Keratinocyte (primary cell): ENCODE measurements around the gene MGAM2. TPM values are rescaled to one million over a fixed set of nuclear protein-coding genes. Genes with fewer than 3 reads are reported as not detected.

ENCODE experiments used
- DNase-seq: peaks from one replicate; pipeline ENCODE4 v3.0.0-alpha.2; 2011; ENCODE audit warnings: low read depth, missing footprints, low spot score
- FAIRE-seq: peaks from 2 replicates; lab custom pipeline; 2011; peaks lifted over from hg19 to GRCh38; lab: Jason Lieb, UNC
- H2AFZ ChIP-seq: 2 replicates; pipeline ENCODE4 v1.6.0; 2012; ENCODE audit warnings: low read length, control low read depth, inconsistent platforms; ENCODE audit not compliant: control insufficient read depth
- H3K27ac ChIP-seq: 2 replicates; pipeline ENCODE4 v1.5.1; 2011; ENCODE audit warnings: low read length; ENCODE audit not compliant: control insufficient read depth, insufficient read depth
- H3K27me3 ChIP-seq: 3 replicates; pipeline ENCODE4 v1.6.0; 2011; ENCODE audit warnings: low read length; ENCODE audit not compliant: control insufficient read depth, insufficient read depth; ENCODE audit errors: extremely low read depth
- H3K36me3 ChIP-seq, 2 experiments: 2 replicates in 1 of 2; 3 replicates in 1 of 2; pipeline ENCODE4 v1.5.1; 2011; ENCODE audit warnings: low read length in 2 of 2, mild to moderate bottlenecking in 1 of 2; ENCODE audit not compliant: control insufficient read depth in 2 of 2, insufficient read depth in 2 of 2; ENCODE audit errors: extremely low read depth in 1 of 2
- H3K4me1 ChIP-seq: 3 replicates; pipeline ENCODE4 v1.5.1; 2011; ENCODE audit warnings: low read length; ENCODE audit not compliant: control insufficient read depth, insufficient read depth; ENCODE audit errors: extremely low read depth
- H3K4me2 ChIP-seq: 3 replicates; pipeline ENCODE4 v1.6.0; 2011; ENCODE audit warnings: low read depth, low read length; ENCODE audit not compliant: control insufficient read depth, insufficient read depth; ENCODE audit errors: extremely low read depth
- H3K4me3 ChIP-seq, 3 experiments: fragments of 200-600 bp in 1 of 3; sonication (generic) in 1 of 3; 2 replicates in 2 of 3; 3 replicates in 1 of 3; pipeline ENCODE4 v1.5.1; 2011 to 2016; ENCODE audit warnings: low read length in 3 of 3, mild to moderate bottlenecking in 3 of 3, control low read depth in 2 of 3, inconsistent platforms in 1 of 3, low read depth in 1 of 3, mixed read lengths in 1 of 3, mixed run types in 1 of 3, moderate library complexity in 1 of 3; ENCODE audit not compliant: control insufficient read depth in 2 of 3, insufficient read depth in 2 of 3; ENCODE audit errors: extremely low read depth in 1 of 3
- H3K79me2 ChIP-seq: 2 replicates; pipeline ENCODE4 v1.6.0; 2012; ENCODE audit warnings: low read length; ENCODE audit not compliant: control insufficient read depth, insufficient read depth
- H3K9ac ChIP-seq: 3 replicates; pipeline ENCODE4 v1.6.0; 2011; ENCODE audit warnings: low read length; ENCODE audit not compliant: control insufficient read depth, insufficient read depth; ENCODE audit errors: extremely low read depth
- H3K9me1 ChIP-seq: 3 replicates; pipeline ENCODE4 v1.6.0; 2011; ENCODE audit warnings: low read length; ENCODE audit not compliant: control insufficient read depth, insufficient read depth; ENCODE audit errors: extremely low read depth
- H3K9me3 ChIP-seq: 2 replicates; pipeline ENCODE4 v1.5.1; 2012; ENCODE audit warnings: low read depth, low read length; ENCODE audit not compliant: control insufficient read depth
- H4K20me1 ChIP-seq: 3 replicates; pipeline ENCODE4 v1.6.0; 2011; ENCODE audit warnings: low read length; ENCODE audit not compliant: control insufficient read depth, insufficient read depth; ENCODE audit errors: extremely low read depth
- CTCF ChIP-seq, 3 experiments: IDR thresholded peaks in 1 of 3; conservative IDR thresholded peaks in 1 of 3; optimal IDR thresholded peaks in 1 of 3; 2 replicates in 2 of 3; 3 replicates in 1 of 3; pipeline versions ENCODE3 to v1.5.1; 2011; ENCODE audit warnings: low read length in 3 of 3, mild to moderate bottlenecking in 3 of 3, moderate library complexity in 2 of 3, control low read depth in 1 of 3, inconsistent platforms in 1 of 3; ENCODE audit not compliant: insufficient read depth in 2 of 3; ENCODE audit errors: extremely low read depth in 1 of 3
- EZH2 ChIP-seq: IDR thresholded peaks from one replicate; pipeline ENCODE4 v1.6.1; 2012; ENCODE audit warnings: inconsistent platforms, mild to moderate bottlenecking, low read length, moderate library complexity
- dilution Hi-C: fragments of 300-500 bp; cut with MboI; formaldehyde crosslinking; loops from one replicate; pipeline ENCODE4 v1.7.0; 2020; ENCODE audit warnings: low sequenced_read_pairs; ENCODE audit not compliant: extremely low pct_ligation_motif_present
- polyA plus RNA-seq, 5 experiments: library from polyadenylated mRNA; depleted of rRNA in 3 of 5; stranded (reverse) in 3 of 5; stranded (forward) in 1 of 5; unstranded in 1 of 5; fragments of >200 nt; gene quantifications; 1 replicate in 1 of 5; 2 replicates in 3 of 5; 3 replicates in 1 of 5; pipeline versions ENCODE4 v1.2.1 to v1.2.3, GENCODE V29; 2011 to 2012; ENCODE audit warnings: missing spikeins in 2 of 5, low read depth in 1 of 5, low replicate concordance in 1 of 5

The MGAM2 gene
- polyA plus RNA-seq, 1 donor (not counting 4 experiments of a cell fraction or from before 2014, with no cell fraction given): 0.04 TPM

GRCh38 chr7:142177869-142178268, 66.4 kb downstream of the MGAM2 start:
- Histone ChIP-seq H3K9me1 (no peaks in the 10 kb centered on the region), H3K4me3 (no peak overlapping the region), H3K9ac (no peak overlapping the region), H3K4me2 (no peak overlapping the region), H3K27me3 (peaks cover 5% of the 10 kb centered on the region), H3K36me3 (no peaks in the 10 kb centered on the region), H3K4me1 (no peaks in the 10 kb centered on the region), H4K20me1 (no peaks in the 10 kb centered on the region), H3K79me2 (no peaks in the 10 kb centered on the region), H2AFZ (no peak overlapping the region), H3K9me3 (no peaks in the 10 kb centered on the region), H3K27ac (no peak overlapping the region)
- TF ChIP-seq EZH2 (no peak), CTCF (optimal IDR thresholded peaks at IDR 0.05 in 1 of 3, IDR thresholded peaks at IDR 0.05 in 1 of 3, conservative IDR thresholded peaks at IDR 0.05 in 1 of 3; ENCODE audit: extremely low read depth in 1 of 3, insufficient read depth in 2 of 3, low read length in 3 of 3) (no peak)
- dilution Hi-C loops: no loop called here
- peak; percentile 72 for FAIRE-seq
- DNase-seq: no peak

- no peaks in the 10 kb centered on the region for H4K20me1 ChIP-seq
- no peaks in the 10 kb centered on the region for H3K79me2 ChIP-seq
- no peak overlapping the region for H2AFZ ChIP-seq
- no peak overlapping the region for H3K27ac ChIP-seq
- no peak for DNase-seq
- TF ChIP-seq EZH2: no peak
- no peak for TF ChIP-seq CTCF (optimal IDR thresholded peaks at IDR 0.05 in 1 of 3, IDR thresholded peaks at IDR 0.05 in 1 of 3, conservative IDR thresholded peaks at IDR 0.05 in 1 of 3; ENCODE audit: extremely low read depth in 1 of 3, insufficient read depth in 2 of 3, low read length in 3 of 3)
- H3K4me1 ChIP-seq: no peaks in the 10 kb centered on the region
- H3K36me3 ChIP-seq: no peaks in the 10 kb centered on the region
- no peak overlapping the region for H3K9ac ChIP-seq
- no peaks in the 10 kb centered on the region for H3K9me3 ChIP-seq
- FAIRE-seq: no peak
- H3K27me3 ChIP-seq: peaks cover 3% of the 10 kb centered on the region
- H3K4me3 ChIP-seq: no peak overlapping the region
- dilution Hi-C loops: no loop called here
- H3K4me2 ChIP-seq: no peak overlapping the region
- no peaks in the 10 kb centered on the region for H3K9me1 ChIP-seq
Measured at GRCh38 chr7:142180426-142180825, 68.9 kb downstream of the MGAM2 start.
